ENCODE data around the gene NOL7.

Gene NOL7

GRCh38 chr6:13586603-13587542 lies 28.3 kb upstream of the NOL7 start:
- Mint-ChIP-seq H3K9me3 (ENCODE audit: low read depth) (no peaks in the 10 kb centered on the region), H3K4me3 (no peak overlapping the region), H3K4me1 (ENCODE audit: low read depth) (no peaks in the 10 kb centered on the region), H3K36me3 (peaks cover 12% of the 10 kb centered on the region), H3K27me3 (no peaks in the 10 kb centered on the region), H3K27ac (no peak overlapping the region)

- Mint-ChIP-seq H3K4me3 (no peak overlapping the region), H3K36me3 (peaks cover 13% of the 10 kb centered on the region), H3K9me3 (ENCODE audit: low read depth) (no peaks in the 10 kb centered on the region)
Observed at GRCh38 chr6:13589801-13590200, 25.3 kb upstream of the NOL7 start.

GRCh38 chr6:13590574-13591153 lies 24.5 kb upstream of the NOL7 start:
- Mint-ChIP-seq H3K27ac (no peak overlapping the region), H3K4me3 (no peak overlapping the region), H3K27me3 (no peaks in the 10 kb centered on the region), H3K36me3 (peaks cover 15% of the 10 kb centered on the region), H3K9me3 (ENCODE audit: low read depth) (no peaks in the 10 kb centered on the region), H3K4me1 (ENCODE audit: low read depth) (no peaks in the 10 kb centered on the region)

More at GRCh38 chr6:13589801-13590200, 25.3 kb upstream of the NOL7 start:
- no peak overlapping the region for H3K27ac Mint-ChIP-seq
- no peaks in the 10 kb centered on the region for H3K4me1 Mint-ChIP-seq (ENCODE audit: low read depth)
- no peaks in the 10 kb centered on the region for H3K27me3 Mint-ChIP-seq

GRCh38 chr6:13591205-13591921 lies 23.8 kb upstream of the NOL7 start:
- Mint-ChIP-seq H3K4me1 (ENCODE audit: low read depth) (no peaks in the 10 kb centered on the region), H3K27me3 (no peaks in the 10 kb centered on the region), H3K27ac (no peak overlapping the region), H3K4me3 (no peak overlapping the region), H3K36me3 (peaks cover 15% of the 10 kb centered on the region), H3K9me3 (ENCODE audit: low read depth) (no peaks in the 10 kb centered on the region)

GRCh38 chr6:13593103-13593502 lies 22.0 kb upstream of the NOL7 start:
- H3K4me3 Mint-ChIP-seq: no peak overlapping the region
- H3K27ac Mint-ChIP-seq: no peak overlapping the region

GRCh38 chr6:13593720-13594119 lies 21.4 kb upstream of the NOL7 start:
- no peaks in the 10 kb centered on the region for H3K9me3 Mint-ChIP-seq (ENCODE audit: low read depth)
- no peak overlapping the region for H3K4me3 Mint-ChIP-seq
- H3K27ac Mint-ChIP-seq: no peak overlapping the region
- no peaks in the 10 kb centered on the region for H3K27me3 Mint-ChIP-seq
- H3K36me3 Mint-ChIP-seq: peaks cover 16% of the 10 kb centered on the region
- H3K4me1 Mint-ChIP-seq (ENCODE audit: low read depth): no peaks in the 10 kb centered on the region

More at GRCh38 chr6:13593103-13593502, 22.0 kb upstream of the NOL7 start:
- H3K9me3 Mint-ChIP-seq (ENCODE audit: low read depth): no peaks in the 10 kb centered on the region
- peaks cover 14% of the 10 kb centered on the region for H3K36me3 Mint-ChIP-seq
- H3K4me1 Mint-ChIP-seq (ENCODE audit: low read depth): no peaks in the 10 kb centered on the region
- no peaks in the 10 kb centered on the region for H3K27me3 Mint-ChIP-seq

GRCh38 chr6:13597073-13597472 lies 18.1 kb upstream of the NOL7 start:
- Mint-ChIP-seq H3K36me3 (peaks cover 17% of the 10 kb centered on the region), H3K27me3 (no peaks in the 10 kb centered on the region), H3K27ac (no peak overlapping the region), H3K9me3 (ENCODE audit: low read depth) (no peaks in the 10 kb centered on the region), H3K4me1 (ENCODE audit: low read depth) (no peaks in the 10 kb centered on the region), H3K4me3 (no peak overlapping the region)

- Mint-ChIP-seq H3K27me3 (no peaks in the 10 kb centered on the region), H3K9me3 (ENCODE audit: low read depth) (no peaks in the 10 kb centered on the region), H3K36me3 (peaks cover 15% of the 10 kb centered on the region), H3K4me1 (ENCODE audit: low read depth) (no peaks in the 10 kb centered on the region), H3K4me3 (no peak overlapping the region), H3K27ac (no peak overlapping the region)
Observed at GRCh38 chr6:13600036-13600435, 15.1 kb upstream of the NOL7 start.

GRCh38 chr6:13604135-13604534 lies 11.0 kb upstream of the NOL7 start:
- Mint-ChIP-seq H3K36me3 (peaks cover 11% of the 10 kb centered on the region), H3K27me3 (no peaks in the 10 kb centered on the region), H3K4me3 (no peak overlapping the region), H3K27ac (no peak overlapping the region), H3K4me1 (ENCODE audit: low read depth) (no peaks in the 10 kb centered on the region), H3K9me3 (ENCODE audit: low read depth) (no peaks in the 10 kb centered on the region)

- Mint-ChIP-seq H3K36me3 (peaks cover 10% of the 10 kb centered on the region), H3K27me3 (no peaks in the 10 kb centered on the region), H3K4me1 (ENCODE audit: low read depth) (no peaks in the 10 kb centered on the region)
Observed at GRCh38 chr6:13604546-13605416, 10.4 kb upstream of the NOL7 start.

GRCh38 chr6:13605634-13606033 lies 9.5 kb upstream of the NOL7 start:
- H3K4me1 Mint-ChIP-seq (ENCODE audit: low read depth): no peaks in the 10 kb centered on the region
- H3K27ac Mint-ChIP-seq: no peak overlapping the region
- peaks cover 8% of the 10 kb centered on the region for H3K36me3 Mint-ChIP-seq
- H3K9me3 Mint-ChIP-seq (ENCODE audit: low read depth): no peaks in the 10 kb centered on the region
- no peak overlapping the region for H3K4me3 Mint-ChIP-seq
- H3K27me3 Mint-ChIP-seq: no peaks in the 10 kb centered on the region

More at GRCh38 chr6:13604546-13605416, 10.4 kb upstream of the NOL7 start:
- H3K4me3 Mint-ChIP-seq: no peak overlapping the region
- H3K9me3 Mint-ChIP-seq (ENCODE audit: low read depth): no peaks in the 10 kb centered on the region
- no peak overlapping the region for H3K27ac Mint-ChIP-seq

GRCh38 chr6:13611715-13612114 lies 3.4 kb upstream of the NOL7 start:
- Mint-ChIP-seq H3K4me3 (no peak overlapping the region), H3K27ac (peak overlapping the region; percentile 46), H3K36me3 (peaks cover 2% of the 10 kb centered on the region), H3K9me3 (ENCODE audit: low read depth) (no peaks in the 10 kb centered on the region), H3K4me1 (ENCODE audit: low read depth) (peaks cover 31% of the 10 kb centered on the region), H3K27me3 (no peaks in the 10 kb centered on the region)

GRCh38 chr6:13613029-13613594 lies 2.0 kb upstream of the NOL7 start:
- Mint-ChIP-seq H3K27me3 (no peaks in the 10 kb centered on the region), H3K4me1 (ENCODE audit: low read depth) (peaks cover 42% of the 10 kb centered on the region), H3K27ac (peak overlapping the region; percentile 98), H3K4me3 (no peak overlapping the region), H3K36me3 (peaks cover 5% of the 10 kb centered on the region), H3K9me3 (ENCODE audit: low read depth) (no peaks in the 10 kb centered on the region)

Measured in activated naive CD8-positive, alpha-beta T cell (primary cell).